GM21528 (cell line): ENCODE measurements around the gene RUFY2.
"Not testable (repeated sequence)": the region's sequence is repeated elsewhere in the genome, so short reads cannot be mapped to it uniquely, and the experiment has no call there.

Source experiments
- ATAC-seq: cut with Tn5 transposase; IDR thresholded peaks from one replicate; pipeline ENCODE4 v1.9.1; 2021; ENCODE audit warnings: mild to moderate bottlenecking, moderate library complexity; ENCODE audit not compliant: unreplicated experiment, low FRiP score

The RUFY2 gene

DNA sequence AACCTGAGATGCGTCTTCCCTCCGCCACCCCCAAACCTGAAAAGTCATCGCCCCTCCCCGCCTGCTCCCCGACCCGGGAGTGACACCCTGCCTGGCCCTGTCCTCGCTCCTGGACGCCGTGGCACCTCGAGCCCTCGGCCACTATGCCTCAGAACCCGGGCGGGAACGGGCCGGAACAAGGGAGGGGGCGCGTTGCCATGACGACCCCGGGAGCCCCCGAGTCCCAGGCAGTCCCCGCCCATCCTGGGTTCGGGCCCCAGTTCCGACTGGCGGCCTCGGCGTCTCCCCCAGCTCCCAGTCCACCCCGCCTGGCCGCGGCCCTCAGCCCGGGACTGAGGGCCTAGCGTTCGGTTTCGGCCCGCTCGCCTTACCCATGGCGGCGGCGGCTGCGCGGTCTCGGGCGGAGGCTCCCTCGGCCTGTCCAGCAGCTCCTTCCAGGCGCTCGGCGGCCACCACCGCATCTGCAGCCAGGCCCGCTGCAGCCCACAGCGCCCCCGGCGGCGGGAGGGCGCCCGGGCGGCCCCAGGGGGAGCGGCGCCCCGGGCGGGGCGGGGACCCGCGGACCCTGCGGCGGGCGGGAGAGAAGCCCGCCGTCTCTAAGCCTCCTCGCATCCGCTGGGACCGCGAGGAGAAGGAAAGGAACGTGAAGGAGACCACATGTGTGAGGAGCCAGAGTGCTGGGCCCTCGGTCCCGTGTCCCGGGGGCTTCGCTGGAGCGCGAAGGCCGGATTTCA, at the start of gene RUFY2:
Gene RUFY2 (minus strand): TSS at position 463 of the 734 bp plus-strand sequence. CDS start 88 bp downstream, at position 375.
- ATAC-seq: peak; percentile 95

- not testable (repeated sequence) for ATAC-seq
Observed at GRCh38 chr10:68449698-68450097, 42.6 kb upstream of the RUFY2 start.

DNA sequence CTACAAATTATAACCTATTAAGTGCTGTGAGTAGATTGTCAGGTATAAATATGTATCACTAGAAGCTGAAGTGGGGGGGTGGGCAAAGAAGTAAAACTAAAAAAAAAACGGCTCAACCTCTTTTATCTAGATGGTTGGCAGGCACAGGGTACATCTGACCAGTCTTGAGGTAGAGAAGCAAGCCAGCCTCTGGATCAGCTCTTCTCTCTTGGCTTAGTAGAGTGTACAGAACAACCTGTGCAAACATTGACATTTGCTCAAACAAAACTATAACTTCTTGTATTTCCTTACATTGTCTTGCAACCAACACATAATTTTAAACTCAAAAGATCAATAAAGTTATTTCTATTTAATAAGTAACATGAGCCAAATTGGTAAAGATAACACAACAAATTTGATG, 39.1 kb upstream of the RUFY2 start:
- no peak for ATAC-seq

DNA sequence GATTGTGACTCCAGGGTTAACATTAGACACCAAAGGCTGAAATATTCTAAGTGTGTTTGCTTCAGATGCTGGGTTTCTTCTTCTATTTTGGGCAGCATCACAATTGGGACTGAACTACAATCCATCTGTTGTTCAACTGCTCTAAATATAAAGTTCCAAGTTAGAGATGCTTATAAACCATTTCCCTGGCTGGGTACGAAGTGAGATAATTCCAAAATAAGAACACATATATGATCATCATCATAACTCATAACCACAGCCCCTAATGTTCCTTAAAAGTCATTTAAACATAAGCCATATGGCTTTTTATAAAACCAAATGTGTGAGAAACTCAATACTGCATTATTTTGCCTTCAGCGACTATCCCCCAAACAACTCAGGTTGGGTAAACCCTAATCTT, 35.9 kb upstream of the RUFY2 start:
- ATAC-seq: no peak

DNA sequence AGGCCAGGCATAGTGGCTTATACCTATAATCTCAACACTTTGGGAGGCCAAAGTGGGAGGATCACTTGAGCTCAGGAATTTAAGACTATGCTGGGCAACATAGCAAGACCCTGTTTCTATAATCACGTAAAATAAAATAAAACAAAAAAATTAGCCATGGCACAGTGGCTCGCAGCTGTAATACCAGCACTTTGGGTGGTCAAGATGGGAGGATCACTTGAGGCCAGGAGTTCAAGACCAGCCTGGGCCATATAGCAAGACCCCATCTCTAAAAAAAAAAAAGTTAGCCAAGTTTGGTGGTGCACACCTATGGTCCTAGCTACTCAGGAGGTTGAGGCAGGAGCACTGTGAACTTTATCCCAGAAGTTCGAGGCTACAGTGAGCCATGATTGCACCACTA, 33.8 kb upstream of the RUFY2 start:
- ATAC-seq: no peak

- no peak for ATAC-seq
Observed at GRCh38 chr10:68435803-68436202, 28.7 kb upstream of the RUFY2 start.

DNA sequence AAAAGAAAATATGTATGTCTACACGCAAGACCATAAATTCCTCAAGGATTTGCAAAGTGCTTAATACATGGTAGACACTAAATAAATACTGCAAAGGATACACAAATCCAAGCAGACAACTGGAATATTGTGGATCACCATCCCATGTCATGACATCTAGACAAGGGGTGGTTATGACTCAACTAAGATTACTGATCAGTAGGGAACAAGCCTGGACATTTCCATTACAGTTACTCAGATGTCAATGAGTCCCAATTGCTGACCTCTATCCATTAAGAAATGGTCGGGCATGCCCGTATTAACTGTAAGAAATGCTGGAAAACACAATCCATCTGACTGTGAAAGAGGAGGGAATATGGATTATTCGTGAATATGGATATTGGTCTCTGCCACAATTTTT, 27.6 kb upstream of the RUFY2 start:
- no peak for ATAC-seq

- no peak for ATAC-seq
Observed at GRCh38 chr10:68428396-68429104, 21.5 kb upstream of the RUFY2 start.

DNA sequence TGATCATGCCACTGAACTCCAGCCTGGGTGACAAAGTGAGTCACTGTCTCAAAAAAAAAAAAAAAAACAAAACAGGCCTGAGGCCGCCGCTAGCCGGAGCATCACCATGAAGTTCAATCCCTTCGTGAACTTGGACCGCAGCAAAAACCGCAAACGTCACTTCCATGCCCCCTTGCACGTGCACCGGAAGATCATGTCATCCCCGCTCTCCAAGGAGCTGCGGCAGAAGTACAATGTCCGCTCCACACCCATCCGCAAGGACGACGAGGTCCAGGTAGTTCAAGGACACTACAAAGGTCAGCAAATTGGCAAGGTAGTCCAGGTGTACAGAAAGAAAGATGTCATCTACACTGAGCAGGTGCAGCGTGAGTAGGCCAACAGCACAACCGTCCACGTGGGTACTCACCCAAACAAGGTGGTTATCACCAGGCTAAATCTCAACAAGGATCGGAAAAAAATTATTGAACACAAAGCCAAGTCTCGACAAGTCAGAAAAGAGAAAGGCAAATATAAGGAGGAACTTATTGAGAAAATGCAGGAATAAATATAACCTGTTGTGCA, 17.5 kb upstream of the RUFY2 start:
- no peak for ATAC-seq

DNA sequence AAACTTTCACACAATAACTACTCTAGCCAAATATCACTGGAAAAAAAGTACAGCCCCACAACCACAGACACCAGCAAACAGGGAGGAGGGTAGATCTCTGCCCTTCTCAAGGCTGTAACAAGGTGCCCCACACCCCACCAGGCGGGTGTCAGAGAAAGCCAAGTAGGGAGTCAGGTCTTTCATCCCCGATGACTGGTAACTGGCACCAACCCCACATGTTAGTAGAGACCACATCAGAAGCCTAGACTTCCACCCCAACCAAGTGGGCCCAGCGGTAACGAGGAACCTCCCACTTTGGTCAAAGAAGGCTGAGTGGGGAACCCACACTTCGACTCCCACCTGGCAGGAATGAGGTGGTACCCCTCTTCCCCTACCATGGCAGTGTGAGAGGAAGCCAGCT, 16.4 kb upstream of the RUFY2 start:
- ATAC-seq: no peak

DNA sequence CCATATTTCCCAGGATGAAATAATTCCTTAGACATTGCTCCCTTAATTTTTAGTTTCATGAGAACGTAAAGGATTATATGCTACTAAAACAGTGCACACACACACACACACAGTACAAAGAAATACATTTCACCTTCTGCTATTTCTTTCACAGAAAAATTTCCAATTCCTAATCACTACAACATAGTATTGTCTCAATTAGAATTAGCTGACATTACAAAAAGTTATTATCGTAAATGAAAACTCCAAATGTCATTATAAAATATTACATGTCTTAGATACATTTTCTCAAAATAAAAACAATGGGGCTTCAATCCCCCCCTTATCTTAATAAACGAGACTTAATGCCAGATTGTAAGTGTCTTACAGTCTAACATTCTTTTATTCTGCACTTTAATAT, 12.3 kb upstream of the RUFY2 start:
- no peak for ATAC-seq

DNA sequence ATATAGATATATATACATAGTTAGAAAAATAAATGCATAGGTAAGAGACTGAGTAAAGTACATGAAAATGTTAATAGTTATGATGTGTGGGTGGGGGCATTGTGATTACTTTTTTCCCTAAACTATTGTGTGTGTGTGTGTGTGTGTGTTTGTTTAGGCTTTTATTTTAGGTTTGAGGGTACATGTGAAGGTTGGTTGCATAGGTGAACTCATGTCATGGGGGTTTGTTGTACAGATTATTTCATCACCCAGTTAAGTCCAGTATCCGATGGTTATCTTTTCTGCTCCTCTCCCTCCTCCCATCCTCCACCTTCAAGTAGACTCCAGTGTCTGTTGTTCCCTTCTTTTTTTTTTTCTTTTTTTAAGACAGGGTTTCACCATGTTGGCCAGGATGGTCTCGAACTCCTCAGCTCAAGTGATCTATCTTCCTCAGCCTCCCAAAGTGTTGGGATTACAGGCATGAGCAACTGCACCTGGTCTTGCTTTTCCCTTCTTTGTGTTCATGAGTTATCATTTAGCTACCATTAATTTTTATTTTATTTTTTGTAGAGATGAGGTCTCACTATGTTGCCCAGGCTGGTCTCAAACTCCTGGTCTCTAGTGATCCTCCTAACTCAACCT, 1.9 kb upstream of the RUFY2 start:
- ATAC-seq: no peak

- ATAC-seq: peak; percentile 41
Observed at GRCh38 chr10:68406111-68406814, 814 bp downstream of the RUFY2 start.

DNA sequence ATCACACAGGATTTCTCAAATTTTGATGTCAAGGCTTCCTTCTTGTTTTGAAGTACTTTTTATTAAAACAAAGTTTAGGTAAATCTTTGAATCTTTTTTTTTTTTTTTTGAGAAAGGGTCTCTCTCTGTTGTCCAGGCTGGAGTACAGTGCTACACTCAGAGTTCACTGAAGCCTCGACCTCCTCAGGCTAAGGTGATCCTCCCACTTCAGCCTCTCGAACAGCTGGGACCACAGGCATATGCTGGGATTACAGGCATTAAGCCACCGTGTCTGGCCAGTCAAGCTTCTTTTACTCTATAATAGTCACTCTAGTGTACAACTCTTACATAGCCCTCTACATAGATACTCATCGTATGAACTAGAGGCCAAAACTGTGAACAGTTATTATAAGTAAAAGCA, 3.4 kb downstream of the RUFY2 start:
- ATAC-seq: no peak

DNA sequence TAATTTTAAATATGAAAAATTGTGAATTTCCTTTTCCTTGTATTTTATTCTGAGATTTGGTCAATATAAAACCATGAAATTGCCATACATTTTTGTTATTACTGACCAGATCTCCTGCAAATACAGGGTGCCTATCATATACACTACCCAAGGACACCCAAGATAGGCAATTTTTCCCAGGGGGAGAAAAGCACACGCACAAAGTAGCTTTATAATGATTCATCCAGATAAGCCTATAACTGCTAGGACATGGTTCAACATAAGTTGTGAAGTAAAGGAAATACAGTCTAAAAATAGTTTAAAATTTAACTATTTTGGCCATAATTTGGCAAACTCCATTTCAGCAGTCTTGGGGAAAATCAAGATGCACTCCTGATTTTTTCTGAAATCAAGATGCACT, 4.8 kb downstream of the RUFY2 start:
- ATAC-seq: no peak

GRCh38 chr10:68397005-68397404, 10.1 kb downstream of the RUFY2 start:
- ATAC-seq: no peak

DNA sequence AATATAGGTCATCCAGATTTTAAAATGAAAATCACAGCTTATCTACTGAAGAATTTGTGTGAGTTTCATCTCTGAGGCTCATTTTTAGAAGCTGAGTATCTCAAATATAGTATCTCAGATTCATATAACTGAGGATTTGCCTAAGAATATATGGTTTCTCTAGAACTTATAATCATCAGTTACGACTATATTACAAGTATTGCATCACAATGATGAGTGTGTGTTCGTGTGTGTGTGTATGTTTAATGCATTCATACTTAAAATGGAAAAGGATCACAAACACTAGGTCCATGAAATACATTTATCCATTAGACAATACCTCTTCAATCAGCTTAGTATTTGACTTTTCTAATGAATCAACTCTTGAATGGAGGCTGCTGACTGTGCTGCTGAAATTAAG, 21.3 kb downstream of the RUFY2 start:
- no peak for ATAC-seq

GRCh38 chr10:68371604-68372003, 35.5 kb downstream of the RUFY2 start:
- ATAC-seq: no peak

DNA sequence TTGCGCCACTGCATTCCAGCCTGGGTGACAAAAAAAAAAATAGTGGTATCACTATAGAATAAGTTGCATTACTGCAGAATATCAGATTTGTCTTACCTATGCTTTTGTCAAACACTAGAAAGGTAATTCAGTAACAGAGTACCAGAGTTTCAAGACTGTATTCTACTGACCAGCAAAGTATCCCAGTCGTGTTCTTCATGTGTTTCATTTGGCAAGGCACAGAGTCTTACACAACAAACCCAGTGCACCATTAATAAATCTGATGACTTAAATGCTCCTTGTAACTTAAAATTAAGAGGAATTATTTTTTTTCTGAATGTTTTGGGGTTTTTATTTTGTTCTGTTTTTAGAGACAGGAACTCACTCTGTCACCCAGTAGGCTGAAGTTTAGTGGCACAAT, 40.0 kb downstream of the RUFY2 start:
- no peak for ATAC-seq

- ATAC-seq: no peak
Observed at GRCh38 chr10:68366600-68366999, 40.5 kb downstream of the RUFY2 start.

GRCh38 chr10:68365611-68366010, 41.5 kb downstream of the RUFY2 start:
- ATAC-seq: no peak
